ENCODE measurements around the gene ATRAID.
"Not testable (repeated sequence)": the region's sequence is repeated elsewhere in the genome, so short reads cannot be mapped to it uniquely, and the experiment has no call there.

Gene ATRAID

DNA sequence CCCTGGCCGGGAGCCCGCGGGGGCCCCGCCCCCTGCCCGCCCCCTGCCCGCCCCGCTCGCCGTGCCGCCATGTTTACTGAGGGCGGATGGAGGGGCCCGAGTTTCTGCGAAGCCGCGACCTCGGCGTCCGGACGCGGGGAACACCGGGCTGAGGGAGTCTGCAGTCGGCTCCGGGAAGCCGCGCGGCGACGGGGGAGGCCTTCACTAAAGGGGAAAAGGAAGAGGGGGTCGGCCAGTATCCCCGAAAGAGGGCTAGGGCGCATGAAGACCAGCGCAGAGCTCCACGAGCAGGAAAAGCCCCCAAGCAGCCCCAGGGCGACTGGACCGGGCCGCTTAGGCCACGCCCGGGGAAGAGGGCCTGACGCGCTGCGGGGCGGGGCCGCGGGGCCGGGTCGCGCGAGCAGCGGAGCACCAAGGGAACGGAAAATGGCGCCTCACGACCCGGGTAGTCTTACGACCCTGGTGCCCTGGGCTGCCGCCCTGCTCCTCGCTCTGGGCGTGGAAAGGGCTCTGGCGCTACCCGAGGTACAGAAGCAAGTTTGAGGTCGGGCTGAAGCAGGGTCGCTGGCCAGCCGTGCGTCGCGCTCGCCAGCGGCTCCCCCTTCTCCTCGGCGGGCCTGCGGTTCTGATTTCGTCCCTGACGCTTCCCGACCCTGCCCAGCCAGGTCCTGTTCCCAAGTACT lies at the start of gene ATRAID, which contains the start of gene SLC5A6:
TSS of gene ATRAID (plus strand) at position 99 of the 683 bp plus-strand sequence. CDS start at position 427, 328 bp downstream.
TSS of gene SLC5A6 (minus strand) at position 326 of the 683 bp plus-strand sequence. CDS start 4,618 bp downstream, outside the sequence.
- peak; percentile 85 for DNase-seq

GRCh38 chr2:27162151-27163121 lies 49.4 kb upstream of the ATRAID start:
- DNase-seq, result no peak

- DNase-seq, result no peak
Measured at GRCh38 chr2:27164960-27165763, 46.7 kb upstream of the ATRAID start.

- DNase-seq, result no peak
Measured at GRCh38 chr2:27170581-27171337, 41.1 kb upstream of the ATRAID start.

- DNase-seq, result no peak
Measured at GRCh38 chr2:27171351-27171848, 40.4 kb upstream of the ATRAID start.

DNA sequence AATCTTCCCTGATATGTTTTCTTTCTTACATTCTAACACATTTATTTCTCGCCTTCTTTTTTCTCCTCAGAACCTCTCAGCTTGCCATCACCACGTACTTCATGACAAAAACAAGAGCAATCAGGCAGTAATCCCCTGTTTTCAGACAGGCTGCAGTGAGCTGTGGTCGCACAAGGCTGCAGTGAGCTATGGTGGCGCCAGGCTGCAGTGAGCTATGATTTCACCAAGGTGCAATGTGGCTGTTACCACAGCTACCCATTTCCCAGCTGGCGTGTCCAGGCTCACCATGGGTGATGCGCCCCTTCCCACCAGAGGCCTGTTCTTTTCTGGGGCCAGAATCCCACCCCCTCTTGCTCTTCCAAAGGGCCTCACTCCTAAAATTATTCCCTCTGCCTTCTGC lies 37.2 kb upstream of the ATRAID start:
- DNase-seq, result no peak

DNA sequence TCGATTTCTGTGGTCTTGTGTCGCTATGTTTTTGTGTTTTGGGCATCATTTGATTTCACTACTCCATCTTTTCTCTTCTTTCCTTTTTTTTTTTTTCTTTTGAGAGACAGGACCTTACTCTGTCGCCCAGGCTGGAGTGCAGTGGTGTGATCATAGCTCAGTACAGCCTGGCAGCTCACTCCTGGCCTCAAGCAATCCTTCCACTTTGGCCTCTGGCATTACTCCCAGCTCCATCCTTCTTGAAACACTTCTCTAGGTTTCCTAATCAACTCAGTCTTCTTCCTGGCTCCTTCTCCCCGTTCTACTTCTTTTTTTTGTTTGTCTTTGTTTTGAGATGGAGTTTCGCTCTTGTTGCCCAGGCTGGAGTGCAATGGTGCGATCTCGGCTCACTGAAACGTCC lies 36.5 kb upstream of the ATRAID start:
- no peak for DNase-seq

DNA sequence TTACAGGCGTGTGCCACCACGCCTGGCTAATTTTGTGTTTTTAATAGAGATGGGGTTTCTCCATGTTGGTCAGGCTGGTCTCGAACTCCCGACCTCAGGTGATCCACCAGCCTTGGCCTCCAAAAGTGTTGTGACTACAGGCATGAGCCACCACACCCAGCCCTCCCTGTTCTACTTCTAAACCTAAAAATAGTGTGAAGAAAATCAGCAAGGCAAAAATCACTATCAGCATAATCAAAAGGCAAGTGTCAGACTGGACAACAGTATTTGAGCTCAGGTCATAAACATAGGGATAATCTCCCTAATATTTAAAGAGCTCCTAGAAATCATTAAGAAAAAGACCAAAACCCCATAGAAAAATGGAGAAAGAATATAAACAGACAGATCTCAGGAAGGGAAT lies 36.1 kb upstream of the ATRAID start:
- DNase-seq, result not testable (repeated sequence)

DNA sequence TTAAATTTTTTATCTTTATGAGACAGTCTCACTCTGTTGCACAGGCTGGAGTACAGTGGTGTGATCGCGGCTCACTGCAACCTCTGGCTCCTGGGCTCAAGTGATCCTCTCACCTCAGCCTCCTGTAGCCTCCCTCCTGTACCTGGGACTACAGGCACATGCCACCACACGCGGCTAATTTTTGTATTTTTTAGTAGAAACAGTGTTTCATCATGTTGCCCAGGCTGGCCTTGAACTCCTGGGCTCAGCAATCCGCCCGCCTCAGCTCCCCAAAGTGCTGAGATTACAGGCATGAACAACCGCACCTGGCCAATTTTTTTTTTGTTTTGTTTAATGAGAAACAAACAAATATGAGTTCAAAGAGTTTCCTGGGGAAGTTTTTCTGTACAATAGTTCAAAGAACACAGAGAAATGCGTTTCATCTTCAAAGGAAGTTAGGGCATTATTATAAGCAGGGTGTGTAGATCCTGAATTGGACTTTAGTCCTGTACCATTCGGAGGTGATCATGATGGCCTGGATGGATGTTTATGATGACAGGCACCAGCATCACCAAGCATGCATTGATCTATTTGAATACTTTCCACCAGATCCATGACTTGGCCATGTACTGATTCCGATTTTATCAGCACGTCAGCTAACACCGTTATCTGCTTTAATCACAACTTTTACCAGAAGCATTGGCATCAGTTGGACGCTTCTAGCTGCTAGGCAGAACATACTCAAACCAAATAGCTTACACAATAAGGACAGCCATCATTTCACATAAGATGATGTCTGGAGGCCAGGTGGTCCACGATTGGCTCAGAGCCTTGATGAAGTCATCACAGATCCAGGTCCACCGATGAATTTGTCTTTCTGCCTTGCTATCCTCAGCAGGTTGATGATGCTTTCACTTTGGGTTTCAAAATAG lies 34.1 kb upstream of the ATRAID start:
- no peak for DNase-seq

- DNase-seq, result no peak
Measured at GRCh38 chr2:27178469-27178868, 33.4 kb upstream of the ATRAID start.

DNA sequence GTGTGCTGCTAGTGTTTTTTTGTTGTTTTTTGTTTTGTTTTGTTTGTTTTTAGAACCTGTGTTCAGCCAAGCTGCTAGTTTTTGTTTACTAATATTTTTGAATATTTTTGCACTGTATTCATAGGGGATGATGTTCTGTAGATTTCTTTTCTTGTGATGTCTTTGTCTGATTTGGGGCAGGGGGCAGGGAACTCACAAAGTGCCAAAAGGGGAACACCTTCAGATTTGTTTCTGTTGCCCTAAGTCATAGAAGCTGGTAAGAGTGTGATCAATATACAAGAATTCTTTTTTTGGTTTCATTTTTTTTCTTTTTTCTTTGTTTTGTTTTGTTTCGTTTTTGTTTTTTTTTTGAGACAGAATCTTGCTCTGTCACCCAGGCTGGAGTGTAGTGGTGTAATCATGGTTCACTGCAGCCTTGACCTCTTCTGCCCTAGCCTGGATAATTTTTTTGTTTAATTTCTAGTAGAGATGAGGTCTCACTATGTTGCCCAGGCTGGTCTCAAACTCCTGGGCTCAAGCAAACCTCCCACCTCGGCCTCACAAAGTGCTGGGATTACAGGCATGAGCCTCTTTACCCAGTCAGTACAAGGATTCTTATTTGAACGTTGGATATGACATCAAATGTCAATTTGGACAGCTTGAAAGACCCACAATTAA lies 32.4 kb upstream of the ATRAID start:
- no peak for DNase-seq

DNA sequence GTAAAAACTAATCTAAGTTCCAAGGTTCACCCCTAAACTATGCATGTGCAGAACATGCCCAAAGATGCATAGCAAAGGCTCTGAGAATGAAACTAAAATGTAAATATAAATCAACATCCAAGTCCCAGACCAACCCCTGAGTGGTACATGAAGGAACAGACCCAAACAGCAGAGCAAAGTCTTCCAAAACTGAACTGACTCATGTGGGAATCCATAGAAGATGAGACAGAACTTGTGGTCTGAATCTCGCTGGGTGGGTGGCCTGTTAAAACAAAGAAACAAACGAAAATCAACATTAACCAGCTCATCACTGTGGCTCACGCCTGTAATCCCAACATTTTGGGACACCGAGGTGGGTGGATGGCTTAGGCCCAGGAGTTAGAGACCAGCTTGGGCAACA lies 29.5 kb upstream of the ATRAID start:
- DNase-seq, result no peak

- DNase-seq, result no peak
Measured at GRCh38 chr2:27184115-27184514, 27.7 kb upstream of the ATRAID start.

GRCh38 chr2:27185331-27186026 lies 26.4 kb upstream of the ATRAID start:
- DNase-seq, result no peak

DNA sequence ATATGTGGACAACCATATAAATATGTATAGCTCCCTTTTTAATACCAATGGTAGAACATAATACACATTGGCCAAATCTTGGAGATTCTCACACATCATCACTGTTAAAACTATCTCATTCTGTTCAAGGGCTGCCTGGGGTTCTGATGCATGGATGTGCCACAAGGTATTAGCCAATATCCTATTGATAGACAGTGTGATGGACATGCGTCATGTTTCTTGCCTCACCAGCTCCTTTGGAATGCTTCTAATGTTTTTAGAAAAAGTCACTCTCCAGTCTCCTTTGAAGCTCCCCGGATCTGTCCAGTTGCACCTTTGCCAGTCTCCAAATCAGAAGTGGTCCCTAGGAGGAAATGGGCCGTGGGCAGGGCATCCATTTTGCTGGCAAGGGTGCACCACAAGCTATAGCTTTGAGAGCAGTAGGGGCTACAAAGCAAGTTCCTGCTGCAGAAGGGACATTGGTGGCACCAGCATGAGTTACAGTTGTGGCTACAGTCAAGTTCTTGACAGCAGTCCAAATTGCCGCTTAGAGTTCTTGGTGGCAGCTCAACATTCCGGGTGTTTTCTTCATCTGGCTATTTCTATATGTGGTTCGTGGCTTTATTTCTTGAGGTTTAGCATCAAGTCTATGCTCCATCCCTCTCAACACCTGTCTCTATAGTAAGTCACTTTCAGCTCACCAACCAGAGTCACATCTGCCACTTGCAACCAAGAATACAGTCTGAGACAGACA lies 25.1 kb upstream of the ATRAID start:
- DNase-seq, result no peak

- DNase-seq, result no peak
Measured at GRCh38 chr2:27189989-27190388, 21.9 kb upstream of the ATRAID start.

DNA sequence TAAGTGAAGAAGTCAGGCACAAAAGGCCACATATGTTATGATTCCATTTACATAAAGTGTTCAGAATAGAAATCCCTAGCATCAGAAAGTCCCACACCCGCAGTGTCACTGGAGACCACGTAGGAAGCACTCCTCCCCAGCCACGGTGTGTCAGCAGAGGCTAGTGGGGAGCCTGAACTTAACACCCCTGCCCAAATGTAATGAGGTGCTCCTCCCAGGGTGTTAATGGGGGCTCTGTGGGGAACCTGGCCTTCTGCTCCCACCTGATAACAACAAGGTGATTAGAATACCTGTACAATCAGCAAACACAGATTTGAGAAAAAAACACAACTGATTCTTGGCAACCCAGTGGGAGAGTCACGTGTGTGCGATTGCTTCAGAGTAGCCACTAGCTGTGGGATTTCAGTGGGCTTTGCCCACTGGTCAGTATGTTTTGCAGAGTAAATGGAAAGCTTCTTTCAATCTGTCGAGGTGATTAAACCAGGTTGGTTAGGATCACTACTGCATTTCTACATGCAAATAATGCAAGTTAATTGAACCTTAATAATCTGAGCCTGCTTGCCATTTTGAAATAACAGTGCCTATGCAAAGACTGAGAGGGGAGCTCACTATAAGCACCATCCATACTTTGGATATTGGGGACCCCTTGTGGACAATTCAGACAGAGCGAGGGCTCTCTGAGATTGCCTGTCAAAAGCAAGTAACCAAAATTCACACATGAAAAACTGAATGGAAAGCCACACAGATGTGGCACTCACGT lies 20.6 kb upstream of the ATRAID start:
- peak; percentile 29 for DNase-seq

Data from NCI-H1092 treated with DMSO at 0.1 percent for 48 hours (cell line).